Central memory CD8-positive, alpha-beta T cell (primary cell): ENCODE measurements around the gene TMEM184C.

Source experiments
- ATAC-seq: fragments of 150-1000 bp; cut with Tn5 transposase; replicated peaks from 2 replicates; pipeline ENCODE4 v1.10.0; 2022; ENCODE audit warnings: mild to moderate bottlenecking, moderate FRiP score, moderate number of reproducible peaks; ENCODE audit not compliant: poor library complexity, severe bottlenecking; ENCODE audit errors: extremely low read depth
- DNase-seq, 2 donors: peaks; one replicate each; pipeline ENCODE4 v3.0.0; 2021; ENCODE audit warnings: low spot score in 2 of 2
- H3K27ac Mint-ChIP-seq: one replicate; pipeline ENCODE4 v1.8.0; 2022; ENCODE audit warnings: low read depth, mild to moderate bottlenecking, moderate library complexity, mixed read lengths
- H3K27me3 Mint-ChIP-seq: one replicate; pipeline ENCODE4 v1.8.0; 2022; ENCODE audit warnings: mixed read lengths
- H3K36me3 Mint-ChIP-seq: one replicate; pipeline ENCODE4 v1.8.0; 2022; ENCODE audit warnings: mild to moderate bottlenecking, moderate library complexity, mixed read lengths; ENCODE audit not compliant: insufficient read depth
- H3K4me1 Mint-ChIP-seq: one replicate; pipeline ENCODE4 v1.8.0; 2022; ENCODE audit warnings: mixed read lengths
- H3K4me3 Mint-ChIP-seq: one replicate; pipeline ENCODE4 v1.8.0; 2022; ENCODE audit warnings: mild to moderate bottlenecking, moderate library complexity, mixed read lengths
- H3K9me3 Mint-ChIP-seq: one replicate; pipeline ENCODE4 v1.8.0; 2022; ENCODE audit warnings: mixed read lengths

TMEM184C gene

GRCh38 chr4:147683188-147683591 lies 66.0 kb downstream of the TMEM184C start:
- Mint-ChIP-seq H3K27me3 (peaks cover 10% of the 10 kb centered on the region), H3K36me3 (peaks cover 12% of the 10 kb centered on the region), H3K27ac (peak overlapping the region; percentile 95), H3K4me3 (peak overlapping the region; percentile 84), H3K4me1 (peaks cover 33% of the 10 kb centered on the region), H3K9me3 (no peaks in the 10 kb centered on the region)
- ATAC-seq (peak; percentile 24), DNase-seq (no peak)

- Mint-ChIP-seq H3K9me3 (no peaks in the 10 kb centered on the region), H3K36me3 (peaks cover 12% of the 10 kb centered on the region), H3K27ac (peak within 1 kb of the TSS; percentile 95), H3K4me1 (peaks cover 33% of the 10 kb centered on the region), H3K4me3 (peak within 1 kb of the TSS; percentile 84), H3K27me3 (peaks cover 10% of the 10 kb centered on the region)
- peak; percentile 98 for ATAC-seq
- DNase-seq: peak; percentile 75 to 76
Observed at GRCh38 chr4:147683717-147684700, 66.8 kb downstream of the TMEM184C start, which contains the start of gene PRMT9. Gene PRMT9, minus strand, starts transcription at chr4:147684163. Its CDS starts 176 bp downstream, at chr4:147683987.

- no peak overlapping the region for H3K4me3 Mint-ChIP-seq
- no peak overlapping the region for H3K27ac Mint-ChIP-seq
Observed at GRCh38 chr4:147689067-147689466, 71.9 kb downstream of the TMEM184C start.

GRCh38 chr4:147691820-147692219 lies 74.6 kb downstream of the TMEM184C start:
- H3K4me3 Mint-ChIP-seq: no peak overlapping the region
- H3K4me1 Mint-ChIP-seq: no peaks in the 10 kb centered on the region
- ATAC-seq: no peak
- H3K27me3 Mint-ChIP-seq: peaks cover 49% of the 10 kb centered on the region
- H3K9me3 Mint-ChIP-seq: no peaks in the 10 kb centered on the region
- no peak for DNase-seq
- no peaks in the 10 kb centered on the region for H3K36me3 Mint-ChIP-seq
- no peak overlapping the region for H3K27ac Mint-ChIP-seq

More at GRCh38 chr4:147689067-147689466, 71.9 kb downstream of the TMEM184C start:
- DNase-seq (no peak), ATAC-seq (no peak)
- Mint-ChIP-seq H3K36me3 (peaks cover 4% of the 10 kb centered on the region), H3K4me1 (peaks cover 4% of the 10 kb centered on the region), H3K27me3 (peaks cover 41% of the 10 kb centered on the region), H3K9me3 (no peaks in the 10 kb centered on the region)

GRCh38 chr4:147693218-147693617 lies 76.0 kb downstream of the TMEM184C start:
- Mint-ChIP-seq H3K4me3 (no peak overlapping the region), H3K27me3 (peaks cover 60% of the 10 kb centered on the region), H3K27ac (no peak overlapping the region), H3K4me1 (no peaks in the 10 kb centered on the region), H3K36me3 (no peaks in the 10 kb centered on the region), H3K9me3 (no peaks in the 10 kb centered on the region)
- ATAC-seq: no peak
- no peak for DNase-seq

GRCh38 chr4:147696866-147697265 lies 79.7 kb downstream of the TMEM184C start:
- Mint-ChIP-seq H3K36me3 (no peaks in the 10 kb centered on the region), H3K9me3 (no peaks in the 10 kb centered on the region), H3K27ac (no peak overlapping the region), H3K4me3 (no peak overlapping the region), H3K4me1 (no peaks in the 10 kb centered on the region), H3K27me3 (peaks cover 51% of the 10 kb centered on the region)
- ATAC-seq (no peak), DNase-seq (no peak)

GRCh38 chr4:147704846-147705245 lies 87.6 kb downstream of the TMEM184C start:
- Mint-ChIP-seq H3K27ac (no peak overlapping the region), H3K4me3 (no peak overlapping the region), H3K36me3 (no peaks in the 10 kb centered on the region), H3K9me3 (no peaks in the 10 kb centered on the region), H3K27me3 (no peaks in the 10 kb centered on the region), H3K4me1 (no peaks in the 10 kb centered on the region)
- DNase-seq: no peak
- no peak for ATAC-seq

GRCh38 chr4:147707892-147708672 lies 90.9 kb downstream of the TMEM184C start:
- DNase-seq (peak; percentile 29 to 42), ATAC-seq (peak; percentile 52)
- Mint-ChIP-seq H3K4me1 (no peaks in the 10 kb centered on the region), H3K27me3 (peaks cover 3% of the 10 kb centered on the region), H3K4me3 (no peak overlapping the region), H3K9me3 (no peaks in the 10 kb centered on the region), H3K27ac (no peak overlapping the region), H3K36me3 (no peaks in the 10 kb centered on the region)

- no peak overlapping the region for H3K4me3 Mint-ChIP-seq
- peaks cover 9% of the 10 kb centered on the region for H3K27me3 Mint-ChIP-seq
- no peak overlapping the region for H3K27ac Mint-ChIP-seq
- ATAC-seq (no peak), DNase-seq (no peak)
- H3K36me3 Mint-ChIP-seq: no peaks in the 10 kb centered on the region
- no peaks in the 10 kb centered on the region for H3K4me1 Mint-ChIP-seq
- H3K9me3 Mint-ChIP-seq: no peaks in the 10 kb centered on the region
Observed at GRCh38 chr4:147709999-147710398, 92.8 kb downstream of the TMEM184C start.

- Mint-ChIP-seq H3K27ac (no peak overlapping the region), H3K36me3 (peaks cover 2% of the 10 kb centered on the region), H3K27me3 (peaks cover 35% of the 10 kb centered on the region), H3K4me3 (no peak overlapping the region), H3K4me1 (no peaks in the 10 kb centered on the region), H3K9me3 (no peaks in the 10 kb centered on the region)
- no peak for ATAC-seq
- no peak for DNase-seq
Observed at GRCh38 chr4:147714575-147715401, 97.6 kb downstream of the TMEM184C start.

- no peak for ATAC-seq
Observed at GRCh38 chr4:147717878-147718277, 100.7 kb downstream of the TMEM184C start.

More at GRCh38 chr4:147717878-147718277, 100.7 kb downstream of the TMEM184C start:
- no peaks in the 10 kb centered on the region for H3K9me3 Mint-ChIP-seq
- no peak for DNase-seq
- no peak overlapping the region for H3K27ac Mint-ChIP-seq
- peaks cover 34% of the 10 kb centered on the region for H3K27me3 Mint-ChIP-seq
- peaks cover 2% of the 10 kb centered on the region for H3K36me3 Mint-ChIP-seq
- no peaks in the 10 kb centered on the region for H3K4me1 Mint-ChIP-seq
- no peak overlapping the region for H3K4me3 Mint-ChIP-seq
